GM03348 (cell line): ENCODE data around the gene DNAJA3.

Source experiments
- DNase-seq: peaks from one replicate; pipeline ENCODE4 v3.0.0; 2012; ENCODE audit warnings: low spot score

The DNAJA3 gene

DNA sequence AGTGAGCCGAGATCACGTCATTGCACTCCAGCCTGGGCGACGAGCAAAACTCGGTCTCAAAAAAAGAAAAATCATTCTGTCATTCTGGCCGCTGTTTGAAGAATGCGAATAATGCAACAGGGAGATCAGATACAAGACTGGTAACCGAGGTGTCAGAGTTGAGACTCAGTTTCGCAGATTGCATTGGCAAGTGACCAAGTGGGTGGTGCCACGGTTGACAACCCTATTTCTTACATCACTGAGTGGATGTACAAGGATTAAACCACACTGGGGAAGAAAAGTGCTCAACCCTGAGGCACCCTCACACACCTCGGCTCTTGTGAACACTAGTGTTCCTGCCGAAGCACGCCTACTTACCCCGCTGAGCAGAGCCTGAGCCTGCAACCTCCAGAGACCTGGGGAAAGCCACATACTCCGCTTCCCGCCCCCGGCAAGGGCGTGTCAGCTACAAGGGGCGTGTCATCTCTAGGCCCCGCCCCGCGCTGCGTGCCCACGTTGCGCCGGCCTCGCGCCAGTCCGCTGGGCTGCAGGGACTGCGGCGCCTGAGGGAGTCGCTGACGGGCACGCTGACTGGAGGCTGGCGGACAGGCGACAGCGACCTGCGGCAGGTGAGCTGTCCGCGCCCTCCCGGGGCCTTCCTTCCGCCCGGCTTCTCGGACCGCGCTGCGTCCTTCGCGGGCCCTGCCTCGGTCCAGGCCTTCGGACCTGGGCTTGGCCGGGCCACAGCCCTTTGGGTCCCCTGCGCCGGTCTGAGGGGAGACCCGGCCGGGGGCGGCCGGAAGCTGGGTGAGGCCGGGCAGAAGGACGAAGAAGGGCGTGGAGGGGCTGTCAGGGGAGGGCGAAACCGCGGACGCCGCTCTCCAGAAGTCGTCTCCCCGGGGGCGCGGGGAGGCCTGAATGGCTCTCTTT is 50.5 kb downstream of the DNAJA3 start, which contains the start of gene HMOX2:
TSS of gene HMOX2 (plus strand) at position 519 of the 909 bp plus-strand sequence. CDS start 29,127 bp downstream, outside the sequence.
- peak; percentile 97 for DNase-seq

DNA sequence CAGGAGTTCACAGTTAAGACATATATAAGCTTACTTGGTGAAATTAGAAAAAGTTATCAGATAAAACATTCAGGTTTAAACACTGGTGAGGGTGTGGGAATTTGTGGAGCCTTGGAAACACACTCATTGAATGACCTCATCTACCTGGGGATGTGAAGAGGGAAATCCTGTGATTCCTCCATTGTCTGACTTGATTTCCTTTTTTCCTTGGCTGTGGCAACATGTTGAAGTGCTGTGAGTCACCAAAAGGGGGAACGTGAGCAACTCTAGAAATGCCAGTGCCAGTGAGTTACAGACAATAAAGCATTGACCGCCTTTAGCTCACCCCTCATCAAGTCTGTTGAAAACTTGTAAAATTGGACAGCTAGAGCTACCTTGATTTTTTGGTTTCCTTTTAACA is 52.3 kb downstream of the DNAJA3 start:
- DNase-seq, result peak; percentile 46

DNA sequence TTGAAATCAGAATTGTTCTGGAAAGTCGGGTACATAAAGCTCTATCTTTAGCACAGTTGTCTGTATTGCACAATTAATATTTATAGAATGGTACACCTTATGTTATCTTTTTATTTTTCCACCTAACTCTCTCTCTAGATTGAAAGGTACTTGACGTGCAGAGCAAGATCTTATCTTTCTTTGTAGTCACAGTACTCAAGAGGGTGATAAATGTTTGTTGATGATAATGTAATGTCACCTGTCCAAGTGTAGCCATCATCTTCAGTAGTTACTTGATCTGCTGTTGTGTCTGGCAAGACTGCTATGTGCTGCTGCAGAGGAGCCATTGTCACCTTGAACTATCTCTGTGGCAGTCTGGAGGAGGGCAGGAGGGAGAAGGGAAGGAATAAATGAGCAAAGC is 55.9 kb downstream of the DNAJA3 start:
- DNase-seq, result no peak

DNA sequence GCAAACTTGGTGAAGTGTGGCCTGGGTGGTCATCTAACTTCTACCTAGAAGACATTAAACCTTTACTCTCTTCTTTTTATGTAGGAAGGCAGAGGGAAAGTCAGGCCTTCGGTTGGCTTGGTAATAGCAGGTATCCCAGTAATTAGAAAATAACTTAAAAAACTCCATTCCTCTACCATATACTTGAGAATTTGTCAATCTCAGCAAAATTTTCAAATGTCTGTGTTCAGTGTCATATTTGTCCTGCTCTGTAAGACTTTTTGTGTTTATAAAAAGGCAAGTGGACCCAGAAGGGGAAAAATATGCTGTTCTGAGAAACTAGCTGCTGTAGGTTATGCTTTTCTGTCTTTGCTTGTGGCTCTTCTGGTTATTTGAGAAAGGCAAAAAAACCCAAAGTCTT is 56.3 kb downstream of the DNAJA3 start:
- DNase-seq, result no peak

DNA sequence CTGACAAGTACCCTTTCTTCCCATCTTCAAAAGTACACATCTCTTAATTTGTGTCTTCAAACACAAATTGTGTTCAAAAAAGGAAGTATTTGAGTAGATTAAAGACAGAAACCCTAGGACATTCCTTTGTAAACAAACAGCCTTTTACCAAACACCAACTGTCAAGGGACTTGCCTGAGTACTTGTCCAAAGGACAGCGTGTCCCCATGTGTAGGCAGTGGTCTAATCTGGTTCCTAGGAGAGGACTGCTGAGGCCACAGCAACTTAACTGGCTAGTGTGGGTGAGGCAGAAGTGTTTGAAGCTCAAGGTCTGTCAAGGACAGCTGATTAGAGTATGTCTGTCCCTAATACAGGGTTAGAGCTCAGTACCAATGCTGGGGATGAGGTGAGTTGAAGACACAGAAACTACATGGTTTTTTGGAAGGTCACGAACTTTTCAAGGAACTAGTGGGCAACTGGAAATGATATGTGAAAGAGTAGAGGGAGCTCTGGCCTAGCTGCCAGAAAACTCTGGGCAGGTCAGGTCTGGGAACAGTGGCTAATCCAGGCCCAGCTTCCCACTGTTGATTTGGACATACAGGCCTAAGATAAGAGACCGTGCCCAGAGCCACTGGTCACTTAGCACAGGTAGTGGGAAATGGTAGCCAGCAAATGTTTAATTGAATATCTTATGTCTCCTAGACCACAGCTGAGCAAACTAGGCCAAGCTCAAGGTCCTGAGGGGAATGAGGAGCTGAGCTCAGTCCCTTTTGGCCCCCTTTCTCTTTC is 60.6 kb downstream of the DNAJA3 start:
- DNase-seq, result no peak

DNA sequence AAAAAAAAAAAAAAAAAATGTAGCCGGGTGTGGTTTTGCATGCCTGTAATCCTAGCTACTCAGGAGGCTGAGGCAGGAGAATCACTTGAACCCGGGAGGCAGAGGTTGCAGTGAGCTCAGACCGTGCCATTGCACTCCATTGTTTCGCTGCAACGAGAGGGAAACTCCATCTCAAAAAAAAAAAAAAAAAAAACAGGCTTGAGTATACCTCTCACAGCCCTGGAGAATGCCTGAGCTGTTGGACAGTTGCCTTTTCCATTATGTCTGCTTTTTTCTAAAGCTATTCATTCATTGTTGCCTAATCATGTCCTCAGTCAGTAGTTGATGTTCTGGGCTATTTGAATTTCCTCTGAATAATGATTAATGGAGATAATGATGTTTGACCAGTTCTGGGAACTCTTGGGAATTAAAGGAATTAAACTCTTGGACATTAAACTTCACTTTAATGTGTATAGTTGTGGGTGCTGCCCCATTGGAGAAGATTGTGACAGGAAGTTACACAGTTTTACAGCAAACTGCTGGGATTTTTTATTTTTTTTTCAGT is 62.4 kb downstream of the DNAJA3 start:
- DNase-seq, result peak; percentile 67

DNA sequence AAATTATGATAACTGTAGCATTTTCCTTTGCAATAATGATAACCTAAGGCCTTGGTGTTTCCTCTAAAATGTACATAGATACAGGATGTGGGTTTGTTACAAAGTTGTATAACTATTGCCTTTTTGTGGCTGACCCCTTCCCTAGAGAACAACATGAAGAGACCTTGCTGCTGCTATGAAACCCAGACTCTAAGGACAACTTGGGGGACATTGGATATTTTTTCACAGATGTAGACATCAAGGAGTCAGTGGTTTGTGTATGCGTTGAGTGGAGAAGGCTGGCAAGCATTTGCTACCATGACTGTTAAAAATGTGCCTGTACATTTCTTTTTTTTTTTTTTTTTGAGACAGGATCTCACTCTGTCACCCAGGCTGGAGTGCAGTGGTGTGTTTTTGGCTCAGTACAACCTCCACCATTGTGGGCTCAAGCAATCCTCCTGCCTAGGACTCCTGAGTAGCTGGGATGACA is 62.9 kb downstream of the DNAJA3 start:
- no peak for DNase-seq

DNA sequence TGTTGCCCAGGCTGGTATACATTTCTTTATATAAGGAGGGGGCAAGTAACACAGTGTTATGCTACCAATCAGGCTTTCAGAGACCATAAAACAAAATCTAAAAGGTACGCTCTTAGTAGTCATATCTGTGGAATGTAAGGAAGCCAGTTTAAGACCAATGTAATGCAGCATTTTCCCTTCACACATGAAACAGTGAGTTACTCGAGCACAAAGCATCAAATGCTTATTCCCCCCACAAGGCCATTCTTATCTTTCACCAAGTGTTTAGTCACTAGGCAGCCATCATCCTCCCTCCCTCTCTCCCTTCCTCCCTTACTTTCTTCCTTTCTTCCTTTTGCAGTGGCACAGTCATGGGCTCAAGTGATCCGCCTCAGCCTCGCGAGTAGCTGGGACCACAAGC is 63.4 kb downstream of the DNAJA3 start:
- peak; percentile 78 for DNase-seq

DNA sequence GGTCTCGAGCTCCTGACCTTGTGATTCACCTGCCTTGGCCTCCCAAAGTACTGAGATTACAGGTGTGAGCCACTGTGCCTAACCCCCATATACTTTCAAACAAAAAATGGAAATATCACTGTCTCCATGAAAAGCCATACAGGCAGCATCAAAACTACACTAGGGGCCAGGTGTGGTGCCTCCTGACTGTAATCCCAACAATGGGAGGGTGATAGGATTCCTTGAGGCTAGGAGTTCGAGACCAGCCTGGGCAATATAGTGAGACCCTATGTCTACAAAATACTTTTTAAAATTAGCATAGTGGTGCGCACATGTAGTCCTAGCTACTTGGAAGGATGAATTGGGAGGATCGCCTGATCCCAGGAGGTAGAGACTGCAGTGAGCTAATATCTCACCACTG is 66.2 kb downstream of the DNAJA3 start:
- DNase-seq, result no peak

DNA sequence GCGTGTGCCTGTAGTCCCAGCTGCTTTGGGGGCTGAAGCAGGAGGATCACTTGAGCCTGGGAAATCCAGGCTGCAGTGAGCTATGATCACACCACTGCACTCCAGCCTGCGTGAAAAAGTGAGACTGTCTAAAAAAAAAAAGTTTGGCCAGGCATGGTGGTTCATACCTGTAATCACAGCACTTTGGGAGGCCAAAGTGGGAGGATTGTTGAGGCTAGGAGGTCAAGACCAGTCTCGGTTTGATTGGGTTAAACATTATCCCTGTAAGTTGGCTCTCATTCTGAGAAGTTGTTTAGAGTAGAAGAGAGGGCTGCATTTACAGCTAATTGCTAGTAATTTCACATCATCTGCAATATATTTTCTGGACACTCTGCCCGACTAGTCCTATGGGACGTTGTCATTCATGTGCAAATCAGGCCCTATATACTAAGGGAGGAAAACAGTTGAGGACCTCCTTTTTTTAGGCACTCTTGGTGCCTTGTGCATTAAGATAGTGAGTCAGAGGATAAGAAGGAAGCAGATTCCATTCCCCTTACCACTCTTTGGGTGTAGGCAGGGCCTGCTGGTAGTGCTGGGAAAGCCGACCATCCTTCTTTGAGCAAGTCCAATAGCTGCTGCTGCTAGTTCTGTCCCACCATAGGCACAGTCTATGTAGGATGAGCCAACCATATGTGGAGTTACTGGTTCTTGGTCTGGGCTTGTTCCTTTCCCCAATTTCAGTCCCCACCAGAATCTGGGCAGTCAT is 69.2 kb downstream of the DNAJA3 start:
- DNase-seq, result peak; percentile 68

DNA sequence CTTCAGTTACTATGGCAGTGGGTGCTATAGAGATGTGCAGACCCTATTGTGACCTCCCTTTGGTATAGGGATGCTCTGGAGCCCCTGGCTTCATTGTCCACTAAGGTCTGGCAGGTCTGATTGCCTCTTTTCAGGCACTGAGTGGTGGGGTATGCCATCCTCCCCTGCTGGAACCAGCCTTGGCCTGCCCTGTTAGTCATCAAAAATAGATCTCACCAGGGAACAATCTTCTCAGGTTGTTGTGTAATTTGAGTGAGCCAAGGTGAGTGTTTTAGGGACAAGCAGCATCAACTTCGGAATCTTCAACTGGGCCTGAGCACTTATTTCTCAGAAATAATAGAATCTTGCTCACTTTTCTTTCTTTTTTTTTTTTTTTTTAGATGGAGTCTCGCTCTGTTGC is 70.1 kb downstream of the DNAJA3 start:
- DNase-seq, result no peak

DNA sequence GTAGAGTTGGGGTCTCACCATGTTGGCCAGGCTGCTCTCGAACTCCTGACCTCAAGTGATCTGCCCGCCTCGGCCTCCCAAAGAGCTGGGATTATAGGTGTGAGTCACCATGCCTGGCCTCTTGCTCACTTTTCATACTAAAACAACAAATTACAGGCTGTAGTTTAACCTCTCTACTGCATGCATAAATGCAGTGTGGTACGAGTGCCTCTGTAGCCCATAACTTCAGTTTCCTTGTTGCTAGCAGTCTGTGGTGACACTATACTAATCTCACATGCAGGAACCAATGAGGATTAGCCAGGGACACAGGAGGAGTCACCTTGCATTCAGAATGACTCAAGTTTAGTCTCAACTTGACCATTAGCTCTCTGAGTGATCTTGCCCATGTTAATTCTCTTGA is 70.6 kb downstream of the DNAJA3 start:
- no peak for DNase-seq

DNA sequence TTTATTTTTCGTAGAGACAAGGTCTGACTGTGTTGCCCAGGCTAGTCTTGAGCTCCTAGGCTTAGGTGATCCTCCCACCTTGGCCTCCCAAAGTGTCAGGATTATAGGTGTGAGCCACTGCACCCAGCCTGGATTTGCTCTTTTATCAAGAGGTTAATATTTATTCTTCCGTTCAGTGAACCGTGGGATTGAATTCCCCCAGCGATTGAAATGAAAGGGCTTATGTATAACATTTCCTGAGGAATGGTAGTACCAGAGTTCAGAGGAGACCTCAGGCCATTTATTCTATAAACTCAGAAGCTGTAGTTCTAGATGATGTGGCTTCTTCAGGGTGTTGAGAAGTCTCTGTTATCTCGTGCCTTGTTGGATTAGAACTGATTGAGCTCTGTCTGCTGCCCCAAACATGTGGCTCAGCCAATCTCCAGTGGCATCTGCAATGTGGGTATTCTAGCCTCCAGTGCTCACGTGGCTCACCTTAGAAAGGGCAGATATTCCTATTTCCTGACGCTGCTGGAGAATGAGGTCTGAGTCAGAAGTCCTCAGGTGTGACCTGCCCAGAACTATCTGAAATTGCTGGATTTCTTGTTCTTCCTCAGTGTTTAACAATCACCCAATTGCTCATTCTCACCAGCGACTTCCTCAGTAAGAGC is 73.0 kb downstream of the DNAJA3 start:
- DNase-seq, result no peak

DNA sequence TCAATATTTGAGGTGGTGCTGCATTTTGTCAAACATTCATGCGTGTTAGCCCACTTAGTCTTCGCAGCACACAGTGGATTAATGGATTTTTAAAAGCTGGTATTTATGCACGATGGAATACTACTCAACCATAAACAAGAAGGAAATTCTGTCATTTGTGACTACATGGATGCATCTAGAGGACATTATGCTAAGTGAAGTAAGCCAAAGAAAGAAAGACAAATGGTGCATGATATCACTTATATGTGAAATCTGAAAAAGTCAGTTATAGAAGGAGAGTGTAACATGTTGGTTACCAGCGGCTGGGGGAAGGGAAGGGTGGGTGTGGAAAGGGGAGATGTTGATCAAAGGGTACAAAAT is 73.5 kb downstream of the DNAJA3 start:
- DNase-seq, result no peak

DNA sequence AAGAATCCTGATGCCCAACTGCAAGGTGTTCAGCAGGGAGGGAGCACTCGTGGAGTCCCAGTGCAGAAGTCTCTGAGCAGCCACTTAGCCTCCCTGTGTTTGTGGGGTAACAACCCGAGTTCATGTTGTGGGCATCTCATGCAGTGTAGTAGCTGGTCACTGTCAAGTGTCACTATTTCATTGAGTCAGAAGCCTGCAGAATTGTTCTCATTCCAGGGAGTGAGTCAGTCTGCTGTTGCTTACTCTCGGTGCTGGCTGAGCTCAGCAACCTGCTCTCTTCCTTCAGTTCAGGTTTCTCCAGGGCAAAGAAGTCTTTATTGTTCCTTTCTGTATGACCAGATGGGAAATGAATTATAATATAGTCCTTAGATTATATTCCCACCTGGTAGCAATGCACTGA is 74.6 kb downstream of the DNAJA3 start:
- DNase-seq, result peak; percentile 86

DNA sequence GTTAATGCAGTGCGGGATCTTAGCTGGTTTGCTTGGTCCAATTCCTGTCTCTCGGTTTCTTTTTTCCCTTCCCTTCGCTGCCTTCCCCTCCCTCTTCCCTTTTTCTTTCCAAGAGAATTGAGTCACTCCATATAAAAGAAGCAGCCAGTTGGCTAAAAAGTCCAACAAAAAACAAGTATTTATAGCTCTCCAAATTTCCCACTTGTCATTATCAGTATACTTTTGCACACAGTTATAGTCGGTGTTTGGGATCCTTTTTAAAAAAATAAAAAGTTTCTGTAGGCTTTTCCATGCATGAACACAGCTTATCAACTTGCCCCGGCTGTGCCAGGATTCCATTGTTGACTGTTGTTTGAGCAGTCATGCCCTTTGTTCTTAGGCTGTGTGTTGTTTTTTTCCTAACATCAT is 75.4 kb downstream of the DNAJA3 start:
- peak; percentile 58 for DNase-seq

DNA sequence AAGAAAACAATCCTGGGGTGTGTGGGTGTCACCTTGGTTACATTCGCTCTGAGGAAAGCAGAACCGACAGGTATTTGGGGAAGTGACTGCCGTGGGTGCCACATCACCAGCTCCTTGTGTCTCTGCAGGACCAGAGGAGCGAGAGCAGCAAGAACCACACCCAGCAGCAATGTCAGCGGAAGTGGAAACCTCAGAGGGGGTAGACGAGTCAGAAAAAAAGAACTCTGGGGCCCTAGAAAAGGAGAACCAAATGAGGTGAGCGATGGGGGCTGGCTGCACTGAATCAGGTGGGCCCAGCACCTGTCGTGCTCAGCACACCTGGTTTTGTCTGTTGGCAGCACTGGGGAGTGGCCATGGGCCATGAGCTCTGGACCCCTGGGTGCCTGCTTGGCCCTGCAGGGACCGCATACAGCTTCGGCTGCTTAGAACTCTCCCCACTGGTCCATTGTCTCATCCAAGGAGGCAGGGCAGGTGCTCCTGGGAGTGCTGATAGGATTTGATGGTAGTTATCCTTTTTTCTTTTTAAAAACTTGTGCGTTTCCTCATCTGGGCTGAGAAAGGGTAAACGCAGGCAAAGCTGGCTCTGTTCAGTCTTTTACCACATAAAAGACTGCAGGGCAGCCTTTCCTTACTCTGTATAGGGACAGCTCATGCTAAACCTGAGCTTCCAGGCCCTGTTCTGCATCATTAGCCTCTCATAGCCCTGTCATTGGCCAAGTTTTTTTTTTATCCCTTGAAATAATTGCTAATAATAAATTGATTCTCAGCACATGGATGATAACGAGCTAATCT is 79.9 kb downstream of the DNAJA3 start:
- DNase-seq, result no peak
